OCI-LY7 (cell line): ENCODE measurements around the gene HSPB7. TPM values are rescaled to one million over a fixed set of nuclear protein-coding genes. Genes with fewer than 3 reads are reported as not detected.

Experiments used
- BruUV-seq: library from RNA; stranded (reverse); fragments of 400-500 nt; replicated peaks from 2 replicates; lab custom pipeline; 2021; lab: Mats Ljungman, UMichigan
- CTCF ChIA-PET: fragments of 300-600 bp; sonication (Branson Sonifier 250); formaldehyde crosslinking; loops from one replicate; lab custom pipeline; 2022; ENCODE audit warnings: antibody characterized with exemption; ENCODE audit not compliant: unreplicated experiment; lab: Charles Lee
- POLR2A ChIA-PET: fragments of 300-600 bp; sonication (Branson Sonifier 250); formaldehyde crosslinking; loops from one replicate; lab custom pipeline; 2022; ENCODE audit warnings: antibody characterized with exemption; lab: Charles Lee
- DNase-seq: peaks from one replicate; pipeline ENCODE4 v3.0.0-alpha.2; 2015; ENCODE audit warnings: low spot score
- H2AFZ ChIP-seq: fragments of 200-600 bp; sonication (generic), shearing (Covaris generic); 2 replicates; pipeline ENCODE4 v1.6.1; 2014; ENCODE audit warnings: mild to moderate bottlenecking, antibody characterized with exemption, low read length, moderate library complexity
- H3K27ac ChIP-seq: fragments of 200-600 bp; sonication (generic); 2 replicates; pipeline ENCODE4 v1.5.1; 2014; ENCODE audit warnings: mixed run types, low read depth, mild to moderate bottlenecking, moderate library complexity, low read length, inconsistent platforms; ENCODE audit not compliant: poor library complexity, severe bottlenecking
- H3K36me3 ChIP-seq: fragments of 200-600 bp; sonication (generic); 2 replicates; pipeline ENCODE4 v1.6.1; 2014; ENCODE audit warnings: mild to moderate bottlenecking, antibody characterized with exemption, low read length, moderate library complexity, mixed read lengths; ENCODE audit not compliant: insufficient read depth
- H3K4me1 ChIP-seq: fragments of 200-600 bp; sonication (generic); 2 replicates; pipeline ENCODE4 v1.5.1; 2014; ENCODE audit warnings: mild to moderate bottlenecking, low read length; ENCODE audit not compliant: insufficient read depth, poor library complexity, severe bottlenecking
- H3K4me2 ChIP-seq: fragments of 200-600 bp; sonication (generic); 2 replicates; pipeline ENCODE4 v1.6.1; 2014; ENCODE audit warnings: mild to moderate bottlenecking, low read length
- H3K4me3 ChIP-seq: fragments of 200-600 bp; sonication (generic); 2 replicates; pipeline ENCODE4 v1.5.1; 2014; ENCODE audit warnings: mild to moderate bottlenecking, low read depth, low read length; ENCODE audit not compliant: poor library complexity, severe bottlenecking
- H3K79me2 ChIP-seq: fragments of 200-600 bp; sonication (generic); 2 replicates; pipeline ENCODE4 v1.6.1; 2016; ENCODE audit warnings: low read depth, mild to moderate bottlenecking, low read length, moderate library complexity, mixed read lengths; ENCODE audit not compliant: insufficient read depth
- H3K9me2 ChIP-seq: fragments of 200-600 bp; sonication (generic); 2 replicates; pipeline ENCODE4 v1.6.1; 2016; ENCODE audit warnings: mild to moderate bottlenecking, low read length, mixed read lengths; ENCODE audit not compliant: insufficient read depth
- H3K9me3 ChIP-seq: fragments of 200-600 bp; sonication (generic); 2 replicates; pipeline ENCODE4 v1.6.1; 2014; ENCODE audit warnings: mild to moderate bottlenecking, mixed run types, low read length, mixed read lengths
- H4K20me1 ChIP-seq: fragments of 200-600 bp; sonication (generic); 2 replicates; pipeline ENCODE4 v1.6.1; 2014; ENCODE audit warnings: mild to moderate bottlenecking, antibody characterized with exemption, low read length, moderate library complexity, mixed read lengths; ENCODE audit not compliant: insufficient read depth
- CTCF ChIP-seq: fragments of 200-600 bp; sonication (generic); conservative IDR thresholded peaks from 2 replicates; pipeline ENCODE4 v1.5.1; 2014; ENCODE audit warnings: mild to moderate bottlenecking, antibody characterized with exemption, low read length, moderate library complexity, mixed read lengths
- EZH2phosphoT487 ChIP-seq: fragments of 200-600 bp; sonication (generic); IDR thresholded peaks from 2 replicates; pipeline ENCODE4 v1.6.1; 2018; ENCODE audit warnings: low read depth, borderline replicate concordance, mild to moderate bottlenecking, mixed run types, antibody characterized with exemption, low read length, moderate library complexity, mixed read lengths
- intact Hi-C: fragments of 100-400 bp; cut with micrococcal nuclease; formaldehyde crosslinking; loops from one replicate; pipeline ENCODE4 v1.10.0; 2022; ENCODE audit not compliant: unreplicated experiment
- total RNA-seq, 2 experiments: library from RNA; depleted of rRNA in 1 of 2; stranded (reverse); fragments of >200 nt in 1 of 2; shearing (Covaris generic) in 1 of 2; gene quantifications; 2 replicates each; pipeline ENCODE4 v1.2.3, GENCODE V29; 2014 to 2022

The HSPB7 gene
- total RNA-seq, 2 experiments from 2014 or later, result not detected

- no peak overlapping the region for H3K4me2 ChIP-seq
- no peaks in the 10 kb centered on the region for H4K20me1 ChIP-seq
- H3K79me2 ChIP-seq, result no peaks in the 10 kb centered on the region
- TF ChIP-seq CTCF (no peak), EZH2phosphoT487 (no peak)
- H3K27ac ChIP-seq, result no peak overlapping the region
- POLR2A ChIA-PET, result interaction anchor here (1.2 kb wide), 1 partner anchor 153 kb away, joined by 4 read pairs; no protein-coding TSS in a partner anchor
- BruUV-seq, result no TSS peak
- no peaks in the 10 kb centered on the region for H3K36me3 ChIP-seq
- H3K9me2 ChIP-seq, result no peaks in the 10 kb centered on the region
- intact Hi-C loops, result no loop called here
- H2AFZ ChIP-seq, result no peak overlapping the region
- H3K4me1 ChIP-seq, result no peaks in the 10 kb centered on the region
- no peak for DNase-seq
- no peaks in the 10 kb centered on the region for H3K9me3 ChIP-seq
- CTCF ChIA-PET, result interaction anchor here (0.6 kb wide), 1 partner anchor 10 kb away, joined by 3 read pairs; no protein-coding TSS in a partner anchor
- H3K4me3 ChIP-seq, result no peak overlapping the region
These were observed 20.7 kb downstream of the HSPB7 start for GRCh38 chr1:15997076-15997585.

GRCh38 chr1:15994590-15995351 lies 23.1 kb downstream of the HSPB7 start:
- TF ChIP-seq EZH2phosphoT487, result no peak
- peak; percentile 63 for TF ChIP-seq CTCF
- BruUV-seq, result no TSS peak
- POLR2A ChIA-PET, result no interaction called here
- H2AFZ ChIP-seq, result no peak overlapping the region
- no peaks in the 10 kb centered on the region for H3K9me3 ChIP-seq
- no peak overlapping the region for H3K4me2 ChIP-seq
- intact Hi-C loops, result loop anchor here (1.0 to 5.0 kb wide), 3 partner anchors 177 to 202 kb away; no protein-coding TSS in a partner anchor
- no peaks in the 10 kb centered on the region for H3K36me3 ChIP-seq
- no peaks in the 10 kb centered on the region for H3K4me1 ChIP-seq
- H4K20me1 ChIP-seq, result no peaks in the 10 kb centered on the region
- CTCF ChIA-PET, result no interaction called here
- no peak overlapping the region for H3K27ac ChIP-seq
- peak; percentile 49 for DNase-seq
- no peaks in the 10 kb centered on the region for H3K9me2 ChIP-seq
- H3K4me3 ChIP-seq, result no peak overlapping the region
- no peaks in the 10 kb centered on the region for H3K79me2 ChIP-seq

- Histone ChIP-seq H3K9me3 (no peaks in the 10 kb centered on the region), H3K4me1 (no peaks in the 10 kb centered on the region), H2AFZ (no peak overlapping the region), H3K9me2 (no peaks in the 10 kb centered on the region), H3K79me2 (no peaks in the 10 kb centered on the region), H3K27ac (no peak overlapping the region), H3K36me3 (no peaks in the 10 kb centered on the region), H3K4me3 (no peak overlapping the region), H3K4me2 (no peak overlapping the region), H4K20me1 (no peaks in the 10 kb centered on the region)
- no peak for DNase-seq
- ChIA-PET CTCF (no interaction called here), POLR2A (no interaction called here)
- no TSS peak for BruUV-seq
- intact Hi-C loops, result loop anchor here (1.0 to 5.0 kb wide), 3 partner anchors 177 to 202 kb away; no protein-coding TSS in a partner anchor
- TF ChIP-seq CTCF (no peak), EZH2phosphoT487 (no peak)
These were observed 23.8 kb downstream of the HSPB7 start for GRCh38 chr1:15994081-15994480.
